Skin epidermis (tissue), 12 donors: ENCODE data around the gene RPS27L.
A peak's percentile ranks its signal among the peaks of the same experiment; 100 is the strongest.
"Not testable (repeated sequence)": the region's sequence is repeated elsewhere in the genome, so short reads cannot be mapped to it uniquely, and the experiment has no call there.

Source experiments
- H3K27ac ChIP-seq, 21 experiments: fragments of 200-600 bp; sonication (generic) in 11 of 21; one replicate each; pipeline ENCODE4 v1.5.0; 2020; ENCODE audit warnings: mild to moderate bottlenecking in 3 of 21, inconsistent platforms in 2 of 21, moderate library complexity in 2 of 21
- H3K4me3 ChIP-seq, 7 experiments: fragments of 200-600 bp; sonication (generic) in 2 of 7; one replicate each; pipeline ENCODE4 v1.5.0; 2020; ENCODE audit warnings: inconsistent platforms in 2 of 7, mild to moderate bottlenecking in 2 of 7, moderate library complexity in 1 of 7

Gene RPS27L

DNA sequence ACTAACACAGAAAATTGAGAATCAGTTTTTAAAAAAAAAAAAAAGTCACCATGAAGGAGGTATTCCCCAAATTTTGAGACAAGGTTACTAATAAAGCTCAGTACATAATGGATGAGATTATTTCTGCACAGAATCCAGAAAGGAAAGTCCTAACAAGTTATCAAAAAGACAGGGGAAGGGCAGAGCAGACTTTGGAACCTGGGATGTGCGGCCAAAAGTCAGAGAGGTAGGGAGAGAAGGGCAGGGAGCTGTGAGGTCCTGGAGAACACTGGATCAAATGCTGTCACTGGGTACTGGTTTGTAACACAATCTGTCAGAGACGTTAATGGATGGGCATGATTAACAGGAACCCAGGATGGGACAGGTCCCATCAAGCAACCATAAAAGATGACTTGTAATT lies 47.8 kb downstream of the RPS27L start:
- Histone ChIP-seq H3K27ac (no peak overlapping the region), H3K4me3 (no peak overlapping the region)

DNA sequence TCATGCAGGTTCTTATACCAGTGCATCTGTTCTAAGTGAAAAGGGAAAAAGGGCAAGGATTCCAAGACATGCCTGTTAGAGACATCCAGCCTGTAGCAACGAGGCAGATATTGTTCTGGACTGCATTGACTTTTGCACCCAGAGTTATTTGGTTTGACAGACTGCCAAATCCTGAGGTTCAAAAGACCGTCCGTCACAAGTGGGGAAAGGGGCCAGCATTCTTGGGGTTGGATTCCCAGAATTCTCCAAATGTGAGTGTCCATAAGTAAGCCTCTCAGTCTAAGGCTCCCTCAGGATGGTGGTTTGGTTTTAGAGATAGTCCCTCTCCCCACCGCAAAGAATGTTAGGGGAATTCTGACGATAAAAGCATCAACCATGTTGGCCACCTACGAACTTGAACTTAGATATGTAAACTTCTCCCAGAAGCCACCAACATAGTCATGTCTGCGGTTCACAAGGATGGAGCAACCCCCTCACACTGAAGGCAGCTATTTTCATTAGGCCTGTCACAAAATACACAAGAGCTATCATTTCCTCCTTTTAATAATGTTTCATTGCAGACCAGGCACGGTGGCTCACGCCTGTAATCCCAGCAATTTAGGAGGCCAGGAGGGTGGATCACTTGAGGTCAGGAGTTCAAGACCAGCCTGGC lies 49.3 kb downstream of the RPS27L start:
- peak overlapping the region in 2 of 21 experiments; percentile 8 to 16 for H3K27ac ChIP-seq
- no peak overlapping the region for H3K4me3 ChIP-seq

DNA sequence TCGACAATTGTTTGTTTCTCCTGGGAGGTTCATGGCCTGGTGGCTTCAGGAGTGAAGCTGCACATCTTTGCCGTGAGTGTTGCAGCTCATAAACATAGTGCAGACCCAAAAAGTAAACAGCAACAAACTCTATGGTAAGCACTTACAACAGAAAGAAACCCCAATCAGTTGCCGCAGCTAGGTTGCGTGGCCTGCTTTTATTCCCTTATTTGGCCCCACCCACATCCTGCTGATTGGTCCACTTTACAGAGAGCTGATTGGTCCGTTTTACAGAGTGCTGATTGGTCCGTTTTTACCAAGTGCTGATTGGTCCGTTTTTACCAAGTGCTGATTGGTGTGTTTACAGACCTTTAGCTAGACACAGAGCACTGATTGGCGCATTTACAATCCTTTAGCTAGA lies 51.9 kb downstream of the RPS27L start:
- H3K27ac ChIP-seq: not testable (repeated sequence)

DNA sequence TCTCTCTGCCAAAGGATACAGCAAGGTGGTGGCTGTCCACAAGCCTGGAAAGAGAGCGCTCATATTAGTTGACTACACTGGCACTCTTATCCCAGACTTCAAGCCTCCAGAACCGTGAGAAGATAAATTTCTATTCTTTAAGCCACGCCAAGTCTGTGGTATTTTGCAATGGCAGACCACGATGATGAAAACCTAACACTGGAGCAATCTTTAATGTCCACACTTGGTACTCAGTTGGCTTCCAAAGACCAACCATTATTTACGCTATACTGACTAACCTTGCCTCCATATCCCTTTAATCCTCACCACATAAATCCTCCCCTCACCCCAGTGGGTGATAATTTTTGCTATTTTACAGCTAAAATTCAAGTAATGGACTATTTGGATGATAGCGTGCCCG lies 52.5 kb downstream of the RPS27L start:
- Histone ChIP-seq H3K27ac (no peak overlapping the region), H3K4me3 (no peak overlapping the region)

More for the DNA sequence above, 51.9 kb downstream of the RPS27L start:
- not testable (repeated sequence) for H3K4me3 ChIP-seq

- Histone ChIP-seq H3K27ac (no peak overlapping the region), H3K4me3 (no peak overlapping the region)
Observed at GRCh38 chr15:63103416-63103815, 53.9 kb downstream of the RPS27L start.

- H3K27ac ChIP-seq, H3K4me3 ChIP-seq: not testable (repeated sequence)
Observed at GRCh38 chr15:63099581-63099980, 57.7 kb downstream of the RPS27L start.

GRCh38 chr15:63098901-63099300 lies 58.4 kb downstream of the RPS27L start:
- H3K27ac ChIP-seq, H3K4me3 ChIP-seq: not testable (repeated sequence)
